ENCODE results near the gene RNF11. TPM values are rescaled to one million over a fixed set of nuclear protein-coding genes. Genes with fewer than 3 reads are reported as not detected.
A peak's percentile ranks its signal among the peaks of the same experiment; 100 is the strongest.

Gene RNF11
- total and polyA plus RNA-seq, 7 donors = 44.6 to 123 (median 105) TPM

DNA sequence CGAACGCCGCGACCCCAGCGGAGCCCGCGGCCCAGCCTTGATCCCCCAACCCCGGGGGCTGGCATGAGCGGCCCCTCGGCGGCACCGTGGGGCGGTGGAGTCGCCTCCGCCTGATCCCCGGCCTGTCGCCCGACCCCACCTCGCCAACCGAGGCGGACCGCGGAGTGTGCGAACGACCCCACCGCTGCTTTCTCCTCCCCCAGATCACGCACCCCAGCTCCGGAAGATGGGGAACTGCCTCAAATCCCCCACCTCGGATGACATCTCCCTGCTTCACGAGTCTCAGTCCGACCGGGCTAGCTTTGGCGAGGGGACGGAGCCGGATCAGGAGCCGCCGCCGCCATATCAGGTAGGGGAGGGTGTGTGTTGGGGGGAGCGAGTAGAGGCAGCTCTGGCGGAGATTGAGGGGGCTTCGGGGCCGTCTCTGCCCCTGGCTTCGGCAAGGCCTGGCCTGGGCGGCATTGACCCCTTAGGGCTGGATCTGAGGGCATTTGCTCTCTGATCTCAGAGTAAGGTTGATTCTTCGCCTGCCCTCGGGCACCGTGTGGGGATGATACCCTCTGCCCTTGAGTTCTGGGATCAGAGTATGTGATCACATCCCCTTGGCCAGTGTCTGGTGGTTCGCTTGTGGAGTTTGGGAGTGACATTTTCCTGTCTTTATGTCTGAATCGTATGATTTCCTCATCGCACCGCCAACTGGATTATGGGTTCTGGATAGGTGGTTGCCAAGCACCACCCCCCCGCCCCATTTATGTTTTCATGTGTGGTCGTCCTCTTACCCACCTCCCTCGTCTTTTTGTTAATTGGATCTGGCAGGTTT is 668 bp downstream of the RNF11 start:
- Histone ChIP-seq H3K4me1 (peaks cover 0 to 50% (median 46%) of the 10 kb centered on the region in 4 donors), H3K36me3 (no peaks in the 10 kb centered on the region), H3K27ac (peak overlapping the region; percentile 93 to 98 (median 96)), H3K4me3 (peak overlapping the region; percentile 76 to 100 (median 88)), H3K9me3 (no peaks in the 10 kb centered on the region), H3K27me3 (no peaks in the 10 kb centered on the region)
- TF ChIP-seq POLR2AphosphoS5 (IDR thresholded peaks at IDR 0.05) = peak in 1 of 4 donors; percentile 16
- no peak for TF ChIP-seq EP300 (IDR thresholded peaks at IDR 0.05)
- TF ChIP-seq, protein P1, sequence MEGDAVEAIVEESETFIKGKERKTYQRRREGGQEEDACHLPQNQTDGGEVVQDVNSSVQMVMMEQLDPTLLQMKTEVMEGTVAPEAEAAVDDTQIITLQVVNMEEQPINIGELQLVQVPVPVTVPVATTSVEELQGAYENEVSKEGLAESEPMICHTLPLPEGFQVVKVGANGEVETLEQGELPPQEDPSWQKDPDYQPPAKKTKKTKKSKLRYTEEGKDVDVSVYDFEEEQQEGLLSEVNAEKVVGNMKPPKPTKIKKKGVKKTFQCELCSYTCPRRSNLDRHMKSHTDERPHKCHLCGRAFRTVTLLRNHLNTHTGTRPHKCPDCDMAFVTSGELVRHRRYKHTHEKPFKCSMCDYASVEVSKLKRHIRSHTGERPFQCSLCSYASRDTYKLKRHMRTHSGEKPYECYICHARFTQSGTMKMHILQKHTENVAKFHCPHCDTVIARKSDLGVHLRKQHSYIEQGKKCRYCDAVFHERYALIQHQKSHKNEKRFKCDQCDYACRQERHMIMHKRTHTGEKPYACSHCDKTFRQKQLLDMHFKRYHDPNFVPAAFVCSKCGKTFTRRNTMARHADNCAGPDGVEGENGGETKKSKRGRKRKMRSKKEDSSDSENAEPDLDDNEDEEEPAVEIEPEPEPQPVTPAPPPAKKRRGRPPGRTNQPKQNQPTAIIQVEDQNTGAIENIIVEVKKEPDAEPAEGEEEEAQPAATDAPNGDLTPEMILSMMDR (IDR thresholded peaks at IDR 0.05) = no peak
- peak; percentile 76 for DNase-seq
- WGBS, 2 donors = 0 to 1% methylated on average over 54 of the region's 54 CpGs
- intact Hi-C loops (cut with DNase I) = loop anchor here (5.0 kb wide), 4 partner anchors 44 to 281 kb away; partner anchors contain the start of gene EPS15

DNA sequence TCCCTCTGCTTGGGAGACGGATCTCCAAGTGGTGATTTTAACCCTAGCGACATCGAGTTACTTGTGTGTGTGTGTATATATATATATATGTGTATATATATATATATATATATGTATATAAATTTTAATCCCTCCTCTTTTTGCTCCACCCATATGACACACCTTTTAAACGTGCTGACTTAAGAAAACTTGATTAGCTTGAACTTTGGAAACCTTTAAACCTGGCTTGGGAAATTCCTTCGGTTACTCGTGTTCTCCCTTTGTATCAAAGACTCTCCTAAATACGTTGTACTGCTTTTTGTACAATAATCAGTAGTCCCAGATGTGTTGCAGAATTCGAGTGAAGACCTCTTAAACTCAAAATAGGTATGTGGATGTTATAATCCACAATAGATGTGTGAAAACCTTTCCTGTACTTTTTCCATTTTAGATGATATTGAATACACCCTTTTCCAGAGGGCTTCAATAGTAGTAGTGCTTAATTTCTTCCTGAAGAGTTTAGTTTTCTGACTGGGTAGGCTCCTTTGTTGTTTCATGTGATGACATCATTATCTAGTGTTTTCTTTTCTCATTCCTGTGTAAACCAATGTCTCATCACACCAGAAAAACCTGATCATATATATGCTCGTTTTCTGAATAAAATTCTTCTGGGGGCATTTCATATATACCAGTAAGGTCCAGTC is 1.4 kb downstream of the RNF11 start:
- WGBS, 2 donors = 2 to 10% methylated on average over 9 of the region's 9 CpGs
- peak overlapping the region; percentile 76 to 100 (median 88) for H3K4me3 ChIP-seq
- no peaks in the 10 kb centered on the region for H3K27me3 ChIP-seq
- intact Hi-C loops (cut with DNase I) = loop anchor here (5.0 kb wide), 4 partner anchors 45 to 280 kb away; partner anchors contain the start of gene EPS15
- peaks cover 0 to 58% (median 48%) of the 10 kb centered on the region in 4 donors for H3K4me1 ChIP-seq
- no peak for TF ChIP-seq POLR2A (IDR thresholded peaks at IDR 0.05)
- TF ChIP-seq EP300 (IDR thresholded peaks at IDR 0.05) = no peak
- TF ChIP-seq POLR2AphosphoS5 (IDR thresholded peaks at IDR 0.05) = no peak
- TF ChIP-seq, protein P1 (IDR thresholded peaks at IDR 0.05) = no peak
- no peaks in the 10 kb centered on the region for H3K36me3 ChIP-seq
- H3K27ac ChIP-seq = peak overlapping the region; percentile 93 to 98 (median 96)
- H3K9me3 ChIP-seq = no peaks in the 10 kb centered on the region
- no peak for DNase-seq

DNA sequence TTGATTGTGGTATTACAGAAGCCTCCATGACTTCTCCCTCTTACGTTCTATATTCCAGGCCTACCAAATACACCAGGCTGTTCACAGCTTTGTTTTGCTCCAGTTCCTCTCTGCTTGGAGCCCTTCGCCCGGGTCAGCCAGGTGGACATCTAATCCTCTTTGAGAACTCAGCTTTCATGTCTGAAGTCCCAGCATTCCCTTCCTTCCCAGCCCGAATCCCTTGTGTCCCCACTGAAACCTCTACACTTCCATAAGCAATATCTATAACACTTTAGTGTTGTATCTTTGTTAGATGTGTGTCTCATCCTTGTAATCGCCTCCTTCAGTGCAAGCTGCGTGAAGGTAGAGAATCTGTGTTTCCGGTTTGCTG is 1.9 kb downstream of the RNF11 start:
- Histone ChIP-seq H3K27me3 (no peaks in the 10 kb centered on the region), H3K4me3 (peak overlapping the region in 3 of 4 donors; percentile 76 to 91 (median 85)), H3K27ac (peak overlapping the region; percentile 93 to 98 (median 96)), H3K9me3 (no peaks in the 10 kb centered on the region), H3K4me1 (peaks cover 0 to 61% (median 48%) of the 10 kb centered on the region in 4 donors), H3K36me3 (no peaks in the 10 kb centered on the region)
- intact Hi-C loops (cut with DNase I) = loop anchor here (5.0 kb wide), 4 partner anchors 46 to 279 kb away; partner anchors contain the start of gene EPS15
- DNase-seq = no peak
- TF ChIP-seq, protein P1 (IDR thresholded peaks at IDR 0.05) = no peak
- TF ChIP-seq POLR2A (IDR thresholded peaks at IDR 0.05) (no peak), EP300 (IDR thresholded peaks at IDR 0.05) (no peak)
- WGBS, 2 donors = 11 to 45% methylated on average over 7 of the region's 7 CpGs

DNA sequence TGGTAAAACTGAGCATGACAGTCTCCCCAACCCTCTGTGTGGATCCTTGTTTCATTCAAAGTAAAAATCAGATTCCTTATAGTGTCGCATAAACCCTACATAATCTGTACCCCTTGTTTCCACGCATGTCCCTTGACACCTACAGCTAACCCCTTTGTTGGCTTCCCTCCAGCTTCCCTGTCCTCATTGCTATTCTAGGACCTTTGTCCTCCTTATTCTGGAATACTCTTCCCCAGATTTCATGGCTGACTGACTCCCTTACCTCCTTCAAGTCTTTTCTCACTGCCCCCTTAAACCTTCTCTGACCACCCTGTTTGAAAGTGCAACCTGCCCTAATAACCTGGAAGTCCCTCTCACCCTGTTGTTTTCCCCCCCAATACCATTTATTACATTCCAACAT is 4.0 kb downstream of the RNF11 start:
- H3K4me1 ChIP-seq = peaks cover 0 to 62% (median 48%) of the 10 kb centered on the region in 4 donors

More for the DNA sequence above, 4.0 kb downstream of the RNF11 start:
- no peak for DNase-seq
- H3K4me3 ChIP-seq = no peak overlapping the region
- H3K27ac ChIP-seq = no peak overlapping the region
- TF ChIP-seq EP300 (IDR thresholded peaks at IDR 0.05) (no peak), POLR2AphosphoS5 (IDR thresholded peaks at IDR 0.05) (no peak), POLR2A (IDR thresholded peaks at IDR 0.05) (no peak)
- TF ChIP-seq, protein P1 (IDR thresholded peaks at IDR 0.05) = no peak
- H3K36me3 ChIP-seq = no peaks in the 10 kb centered on the region
- WGBS, 2 donors = 19 to 74% methylated on average over 2 of the region's 2 CpGs
- no peaks in the 10 kb centered on the region for H3K27me3 ChIP-seq
- H3K9me3 ChIP-seq = no peaks in the 10 kb centered on the region
- intact Hi-C loops (cut with DNase I) = no loop called here

Measured in sigmoid colon (tissue), 7 donors.